Measurements from ENCODE around the gene MACO1. TPM values are rescaled to one million over a fixed set of nuclear protein-coding genes. Genes with fewer than 3 reads are reported as not detected.

The MACO1 gene
- total and polyA plus RNA-seq, 4 donors: 5.0 to 19.7 (median 13.6) TPM

- H3K9me3 ChIP-seq (ENCODE audit: control insufficient read depth, low read length): no peaks in the 10 kb centered on the region
- H3K27ac ChIP-seq (ENCODE audit: low read depth in 1 of 2, low read length in 2 of 2): no peak overlapping the region
- WGBS, 2 donors: 5% methylated on average over 6 of the region's 6 CpGs
- intact Hi-C loops (cut with DNase I): loop anchor here in 1 of 2 donors (10.0 kb wide), 1 partner anchor 373 kb away; the partner anchor contains the start of gene SELENON
- DNase-seq: no peak
- ATAC-seq (ENCODE audit: low FRiP score): no peak
- no peaks in the 10 kb centered on the region for H3K27me3 ChIP-seq (ENCODE audit: control insufficient read depth in 1 of 2, insufficient read depth in 2 of 2, low read length in 1 of 2)
- no peaks in the 10 kb centered on the region for H3K36me3 ChIP-seq (ENCODE audit: control insufficient read depth in 1 of 2, insufficient read depth in 2 of 2, low read length in 1 of 2)
- peak overlapping the region; percentile 48 to 95 for H3K4me3 ChIP-seq (ENCODE audit: low read length in 2 of 2)
- H3K4me1 ChIP-seq (ENCODE audit: control insufficient read depth in 1 of 2, insufficient read depth in 2 of 2, low read length in 2 of 2): peaks cover 4 to 5% of the 10 kb centered on the region in 2 donors
Measured at GRCh38 chr1:25431955-25432719, 1.4 kb downstream of the MACO1 start.

- Histone ChIP-seq H3K36me3 (ENCODE audit: control insufficient read depth in 1 of 2, insufficient read depth in 2 of 2, low read length in 1 of 2) (no peaks in the 10 kb centered on the region), H3K4me1 (ENCODE audit: control insufficient read depth in 1 of 2, insufficient read depth in 2 of 2, low read length in 2 of 2) (peaks cover 4 to 7% of the 10 kb centered on the region in 2 donors), H3K27me3 (ENCODE audit: control insufficient read depth in 1 of 2, insufficient read depth in 2 of 2, low read length in 1 of 2) (no peaks in the 10 kb centered on the region), H3K4me3 (ENCODE audit: low read length in 2 of 2) (no peak overlapping the region), H3K27ac (ENCODE audit: low read depth in 1 of 2, low read length in 2 of 2) (no peak overlapping the region), H3K9me3 (ENCODE audit: control insufficient read depth, low read length) (no peaks in the 10 kb centered on the region)
- WGBS, 2 donors: 53 to 55% methylated on average over 6 of the region's 6 CpGs
- DNase-seq (no peak), ATAC-seq (ENCODE audit: low FRiP score) (no peak)
- intact Hi-C loops (cut with DNase I): loop anchor here in 1 of 2 donors (10.0 kb wide), 1 partner anchor 372 kb away; the partner anchor contains the start of gene SELENON
Measured at GRCh38 chr1:25432749-25433388, 2.2 kb downstream of the MACO1 start.

DNA sequence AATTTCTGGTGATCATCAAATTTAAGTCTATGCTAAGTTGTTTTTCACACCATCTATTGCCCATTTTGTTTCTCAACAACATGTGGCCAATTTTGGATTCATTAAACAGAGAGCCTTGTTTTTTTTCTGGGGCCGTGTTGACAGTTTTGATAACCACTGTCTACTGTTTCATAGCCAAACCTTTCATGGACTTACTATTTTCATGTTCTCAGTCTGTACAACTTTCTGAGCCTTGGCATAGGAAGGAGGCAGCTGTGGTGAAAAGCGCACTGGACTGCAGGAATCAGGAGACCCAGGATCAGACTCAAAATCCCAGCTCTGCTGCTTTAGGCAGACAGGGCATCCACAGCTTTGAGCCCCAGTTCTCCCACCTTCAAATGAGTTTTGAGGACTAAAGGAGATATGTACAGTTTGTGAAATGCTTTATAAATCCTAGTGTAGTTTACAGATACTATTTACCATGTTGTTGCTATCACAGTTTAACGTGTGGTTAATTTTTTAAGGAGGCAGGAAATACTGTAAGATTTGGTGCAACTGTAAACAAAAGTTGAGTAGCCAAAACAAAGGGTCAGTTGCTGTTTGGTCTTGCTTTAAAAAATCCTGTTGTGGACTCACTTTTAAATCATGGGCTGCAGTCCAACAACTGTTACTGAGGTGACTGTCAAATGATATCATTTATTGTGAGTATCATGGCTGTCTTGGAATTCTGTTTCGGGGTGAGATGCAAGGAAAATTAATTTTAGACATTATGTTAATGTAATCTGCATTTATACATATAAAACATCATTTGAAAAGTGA, 2.9 kb downstream of the MACO1 start:
- ATAC-seq (ENCODE audit: low FRiP score): no peak
- Histone ChIP-seq H3K4me1 (ENCODE audit: control insufficient read depth in 1 of 2, insufficient read depth in 2 of 2, low read length in 2 of 2) (peaks cover 4 to 7% of the 10 kb centered on the region in 2 donors), H3K27ac (ENCODE audit: low read depth in 1 of 2, low read length in 2 of 2) (peak overlapping the region in 1 of 2 donors; percentile 26), H3K9me3 (ENCODE audit: control insufficient read depth, low read length) (no peaks in the 10 kb centered on the region), H3K36me3 (ENCODE audit: control insufficient read depth in 1 of 2, insufficient read depth in 2 of 2, low read length in 1 of 2) (no peaks in the 10 kb centered on the region), H3K4me3 (ENCODE audit: low read length in 2 of 2) (no peak overlapping the region), H3K27me3 (ENCODE audit: control insufficient read depth in 1 of 2, insufficient read depth in 2 of 2, low read length in 1 of 2) (no peaks in the 10 kb centered on the region)
- 8 to 9% methylated on average over 4 of the region's 4 CpGs for WGBS, 2 donors
- intact Hi-C loops (cut with DNase I): loop anchor here in 1 of 2 donors (10.0 kb wide), 1 partner anchor 371 kb away; the partner anchor contains the start of gene SELENON
- no peak for DNase-seq

DNA sequence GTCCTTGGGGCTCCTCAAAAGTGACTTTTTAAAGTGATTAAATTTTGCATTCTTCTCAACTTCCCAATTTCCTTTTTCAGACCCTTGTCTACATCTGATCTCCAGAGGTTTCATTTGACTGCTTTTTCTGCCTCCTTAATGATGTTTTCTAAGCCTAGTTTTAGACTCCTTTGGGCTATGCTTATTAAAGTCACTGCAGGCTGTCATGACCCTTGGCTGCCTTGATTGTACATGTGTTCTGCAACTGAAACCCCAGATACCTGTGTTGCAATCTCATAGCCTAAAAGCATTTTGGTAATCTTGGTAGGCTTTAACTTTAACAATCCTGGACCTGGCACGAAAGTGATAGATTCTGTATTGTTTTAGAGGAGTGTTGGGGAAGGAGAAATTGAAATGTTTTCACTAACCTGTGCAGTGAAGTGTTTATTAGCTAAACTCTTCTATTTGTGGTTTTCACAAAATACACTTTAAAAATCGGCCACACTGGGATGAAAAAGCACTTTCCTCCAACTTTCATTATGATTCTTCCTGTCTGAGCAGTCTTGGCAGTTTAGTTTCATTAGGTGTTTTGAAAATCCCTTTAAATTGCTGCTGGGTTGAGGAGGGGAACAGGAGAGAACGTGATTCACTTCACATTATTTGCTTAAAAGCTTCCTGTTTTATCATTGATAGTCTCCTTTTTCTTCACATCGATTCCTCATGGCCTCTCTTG, 4.9 kb downstream of the MACO1 start:
- Histone ChIP-seq H3K36me3 (ENCODE audit: control insufficient read depth in 1 of 2, insufficient read depth in 2 of 2, low read length in 1 of 2) (no peaks in the 10 kb centered on the region), H3K4me1 (ENCODE audit: control insufficient read depth in 1 of 2, insufficient read depth in 2 of 2, low read length in 2 of 2) (peaks cover 4 to 7% of the 10 kb centered on the region in 2 donors), H3K4me3 (ENCODE audit: low read length in 2 of 2) (peak overlapping the region in 1 of 2 donors; percentile 18), H3K27ac (ENCODE audit: low read depth in 1 of 2, low read length in 2 of 2) (peak overlapping the region in 1 of 2 donors; percentile 44), H3K9me3 (ENCODE audit: control insufficient read depth, low read length) (no peaks in the 10 kb centered on the region), H3K27me3 (ENCODE audit: control insufficient read depth in 1 of 2, insufficient read depth in 2 of 2, low read length in 1 of 2) (no peaks in the 10 kb centered on the region)
- 16 to 18% methylated on average over 4 of the region's 4 CpGs for WGBS, 2 donors
- no peak for ATAC-seq (ENCODE audit: low FRiP score)
- intact Hi-C loops (cut with DNase I): loop anchor here in 1 of 2 donors (10.0 kb wide), 1 partner anchor 369 kb away; the partner anchor contains the start of gene SELENON
- DNase-seq: no peak

DNA sequence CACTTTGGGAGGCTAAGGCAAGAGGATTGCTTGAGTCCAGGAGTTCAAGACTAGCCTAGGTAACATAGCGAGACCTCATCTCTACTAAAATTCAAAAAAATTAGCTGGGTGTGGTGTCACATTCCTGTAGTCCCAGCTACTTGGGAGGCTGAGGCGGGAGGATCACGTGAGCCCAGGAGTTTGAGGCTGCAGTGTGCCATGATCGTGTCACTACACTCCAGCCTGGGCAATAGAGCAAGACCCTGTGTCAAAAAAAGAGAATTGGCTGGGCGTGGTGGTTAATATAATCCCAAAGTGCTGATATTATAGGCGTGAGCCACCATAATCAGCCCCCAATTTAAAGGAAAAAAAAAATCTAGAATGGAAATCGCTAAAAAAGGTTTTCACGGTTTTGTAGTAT, 7.0 kb downstream of the MACO1 start:
- intact Hi-C loops (cut with DNase I): loop anchor here in 1 of 2 donors (10.0 kb wide), 1 partner anchor 367 kb away; the partner anchor contains the start of gene SELENON
- no peaks in the 10 kb centered on the region for H3K36me3 ChIP-seq (ENCODE audit: control insufficient read depth in 1 of 2, insufficient read depth in 2 of 2, low read length in 1 of 2)
- 96 to 97% methylated on average over 8 of the region's 8 CpGs for WGBS, 2 donors

GRCh38 chr1:25439287-25439686, 8.6 kb downstream of the MACO1 start:
- ATAC-seq (ENCODE audit: low FRiP score): no peak
- Histone ChIP-seq H3K27me3 (ENCODE audit: control insufficient read depth in 1 of 2, insufficient read depth in 2 of 2, low read length in 1 of 2) (no peaks in the 10 kb centered on the region), H3K4me1 (ENCODE audit: control insufficient read depth in 1 of 2, insufficient read depth in 2 of 2, low read length in 2 of 2) (peaks cover 3 to 4% of the 10 kb centered on the region in 2 donors), H3K9me3 (ENCODE audit: control insufficient read depth, low read length) (no peaks in the 10 kb centered on the region), H3K4me3 (ENCODE audit: low read length in 2 of 2) (no peak overlapping the region), H3K36me3 (ENCODE audit: control insufficient read depth in 1 of 2, insufficient read depth in 2 of 2, low read length in 1 of 2) (no peaks in the 10 kb centered on the region), H3K27ac (ENCODE audit: low read depth in 1 of 2, low read length in 2 of 2) (no peak overlapping the region)
- 90 to 94% methylated on average over 6 of the region's 6 CpGs for WGBS, 2 donors
- DNase-seq: no peak
- intact Hi-C loops (cut with DNase I): loop anchor here in 1 of 2 donors (10.0 kb wide), 1 partner anchor 366 kb away; the partner anchor contains the start of gene SELENON

More for the DNA sequence above, 7.0 kb downstream of the MACO1 start:
- Histone ChIP-seq H3K4me3 (ENCODE audit: low read length in 2 of 2) (no peak overlapping the region), H3K27me3 (ENCODE audit: control insufficient read depth in 1 of 2, insufficient read depth in 2 of 2, low read length in 1 of 2) (no peaks in the 10 kb centered on the region), H3K27ac (ENCODE audit: low read depth in 1 of 2, low read length in 2 of 2) (no peak overlapping the region), H3K4me1 (ENCODE audit: control insufficient read depth in 1 of 2, insufficient read depth in 2 of 2, low read length in 2 of 2) (peaks cover 4 to 7% of the 10 kb centered on the region in 2 donors), H3K9me3 (ENCODE audit: control insufficient read depth, low read length) (no peaks in the 10 kb centered on the region)
- no peak for ATAC-seq (ENCODE audit: low FRiP score)
- DNase-seq: no peak

DNA sequence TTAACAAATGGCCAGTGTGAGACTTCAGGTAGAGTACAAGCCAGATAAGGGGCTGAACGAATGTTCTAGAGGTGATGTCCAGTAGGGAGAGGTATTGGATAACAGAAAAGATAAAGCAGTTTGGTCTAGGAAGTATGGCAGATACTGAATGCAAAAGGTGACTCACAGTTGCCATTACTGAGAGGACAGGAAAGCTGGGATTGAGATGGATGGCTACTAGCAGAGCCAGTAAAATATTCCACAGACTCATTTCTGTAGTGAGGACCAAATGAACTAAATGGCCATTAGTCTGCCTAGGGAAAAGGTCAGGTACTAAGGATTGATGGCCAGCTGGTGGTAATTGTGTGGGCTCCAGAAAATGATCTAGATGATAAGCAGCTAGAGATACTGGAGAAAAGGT, 11.5 kb downstream of the MACO1 start:
- no peak for ATAC-seq (ENCODE audit: low FRiP score)
- WGBS, 2 donors: 55 to 58% methylated on average over 1 of the region's 1 CpG
- H3K36me3 ChIP-seq (ENCODE audit: control insufficient read depth in 1 of 2, insufficient read depth in 2 of 2, low read length in 1 of 2): no peaks in the 10 kb centered on the region
- H3K27me3 ChIP-seq (ENCODE audit: control insufficient read depth in 1 of 2, insufficient read depth in 2 of 2, low read length in 1 of 2): no peaks in the 10 kb centered on the region
- H3K4me1 ChIP-seq (ENCODE audit: control insufficient read depth in 1 of 2, insufficient read depth in 2 of 2, low read length in 2 of 2): peaks cover 0 to 2% of the 10 kb centered on the region in 2 donors
- intact Hi-C loops (cut with DNase I): no loop called here
- H3K4me3 ChIP-seq (ENCODE audit: low read length in 2 of 2): no peak overlapping the region
- DNase-seq: no peak
- no peaks in the 10 kb centered on the region for H3K9me3 ChIP-seq (ENCODE audit: control insufficient read depth, low read length)
- no peak overlapping the region for H3K27ac ChIP-seq (ENCODE audit: low read depth in 1 of 2, low read length in 2 of 2)

Measured in aorta (tissue), 5 donors.